Ascending aorta (tissue), 2 donors: ENCODE measurements around the gene FGD1. TPM values are rescaled to one million over a fixed set of nuclear protein-coding genes. Genes with fewer than 3 reads are reported as not detected.

Source experiments
- DNase-seq, 2 donors: peaks; one replicate each; pipeline ENCODE4 v3.0.0-alpha.2; 2019; ENCODE audit warnings: low spot score in 2 of 2
- H3K27ac ChIP-seq, 2 donors: fragments of 200-600 bp; sonication (generic); one replicate each; pipeline ENCODE4 v1.5.1; 2016 to 2017; ENCODE audit warnings: mild to moderate bottlenecking in 1 of 2
- H3K27me3 ChIP-seq: fragments of 200-600 bp; sonication (generic); one replicate; pipeline ENCODE4 v1.5.1; 2017
- H3K36me3 ChIP-seq, 2 donors: fragments of 200-600 bp; sonication (generic); one replicate each; pipeline ENCODE4 v1.5.1; 2016
- H3K4me1 ChIP-seq, 2 donors: fragments of 200-600 bp; sonication (generic); one replicate each; pipeline ENCODE4 v1.5.1; 2016 to 2017; ENCODE audit warnings: mild to moderate bottlenecking in 1 of 2
- H3K4me3 ChIP-seq, 2 donors: fragments of 200-600 bp; sonication (generic); one replicate each; pipeline ENCODE4 v1.5.1; 2016 to 2017; ENCODE audit warnings: mild to moderate bottlenecking in 1 of 2
- H3K9me3 ChIP-seq, 2 donors: fragments of 200-600 bp; sonication (generic); one replicate each; pipeline ENCODE4 v1.5.1; 2016
- intact Hi-C: fragments of 100-400 bp; cut with DNase I; formaldehyde crosslinking; loops from one replicate; pipeline ENCODE4 v1.15.1; 2023
- total RNA-seq: library from RNA; depleted of rRNA; stranded (reverse); fragments of >200 nt; gene quantifications from one replicate; pipeline ENCODE4 v1.1.0, GENCODE V29; 2016
- TF ChIP-seq, protein P1 (sequence below), 3 experiments: fragments of 200-600 bp in 2 of 3; fragments of 450-650 bp in 1 of 3; sonication (generic) in 2 of 3; IDR thresholded peaks; one replicate each; pipeline ENCODE4 v1.5.1; 2016 to 2019; ENCODE audit warnings: antibody characterized with exemption in 3 of 3, mild to moderate bottlenecking in 1 of 3, moderate library complexity in 1 of 3

Gene FGD1
- total RNA-seq, 1 donor from 2014 or later: 16.5 TPM

DNA sequence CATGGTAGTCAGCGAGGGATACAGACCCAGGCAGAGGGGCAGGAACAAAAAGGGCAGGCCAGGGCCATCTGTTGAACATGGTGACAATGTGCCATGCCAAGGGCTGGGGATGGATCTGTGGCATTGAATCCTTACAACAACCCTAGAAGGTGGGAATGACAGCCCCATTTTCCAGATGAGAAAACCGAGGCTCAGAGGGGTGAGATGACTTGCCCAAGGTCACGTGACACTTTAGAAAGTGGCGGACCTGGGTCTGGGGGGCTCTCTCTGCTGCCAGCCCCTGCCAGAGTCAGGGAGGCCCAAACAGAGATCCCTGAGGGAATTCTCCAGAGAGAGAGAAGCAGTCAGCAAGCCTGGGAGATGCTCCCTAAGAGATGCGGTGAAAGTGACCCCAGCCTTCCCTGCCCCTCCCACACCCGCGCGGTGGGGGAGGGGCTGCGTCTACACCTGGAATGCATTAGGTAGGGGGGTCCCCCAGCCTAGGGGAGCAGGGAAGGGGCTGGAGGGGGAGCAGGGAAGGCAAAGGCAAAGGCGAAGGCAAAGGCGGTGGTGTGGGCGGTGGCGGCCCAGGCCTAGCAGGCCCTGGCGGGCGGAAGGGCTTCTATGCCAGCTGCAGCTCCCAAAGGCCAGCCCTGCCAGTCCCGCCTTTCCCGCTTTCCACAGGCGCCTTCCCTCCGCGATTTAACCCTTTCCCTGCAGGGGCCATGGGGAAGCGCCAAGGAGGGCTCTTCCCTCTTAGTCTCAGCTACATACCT lies 13.0 kb downstream of the FGD1 start:
- no peaks in the 10 kb centered on the region for H3K9me3 ChIP-seq
- peak overlapping the region; percentile 26 to 51 for H3K4me3 ChIP-seq
- peaks cover 0 to 3% of the 10 kb centered on the region in 2 donors for H3K4me1 ChIP-seq
- intact Hi-C loops: loop anchor here (2.0 to 5.0 kb wide), 4 partner anchors 14 to 159 kb away; partner anchors contain the start of genes FGD1, GNL3L and WNK3
- peak overlapping the region; percentile 67 to 69 for H3K27ac ChIP-seq
- H3K36me3 ChIP-seq: no peaks in the 10 kb centered on the region
- no peak for DNase-seq
- TF ChIP-seq, protein P1, sequence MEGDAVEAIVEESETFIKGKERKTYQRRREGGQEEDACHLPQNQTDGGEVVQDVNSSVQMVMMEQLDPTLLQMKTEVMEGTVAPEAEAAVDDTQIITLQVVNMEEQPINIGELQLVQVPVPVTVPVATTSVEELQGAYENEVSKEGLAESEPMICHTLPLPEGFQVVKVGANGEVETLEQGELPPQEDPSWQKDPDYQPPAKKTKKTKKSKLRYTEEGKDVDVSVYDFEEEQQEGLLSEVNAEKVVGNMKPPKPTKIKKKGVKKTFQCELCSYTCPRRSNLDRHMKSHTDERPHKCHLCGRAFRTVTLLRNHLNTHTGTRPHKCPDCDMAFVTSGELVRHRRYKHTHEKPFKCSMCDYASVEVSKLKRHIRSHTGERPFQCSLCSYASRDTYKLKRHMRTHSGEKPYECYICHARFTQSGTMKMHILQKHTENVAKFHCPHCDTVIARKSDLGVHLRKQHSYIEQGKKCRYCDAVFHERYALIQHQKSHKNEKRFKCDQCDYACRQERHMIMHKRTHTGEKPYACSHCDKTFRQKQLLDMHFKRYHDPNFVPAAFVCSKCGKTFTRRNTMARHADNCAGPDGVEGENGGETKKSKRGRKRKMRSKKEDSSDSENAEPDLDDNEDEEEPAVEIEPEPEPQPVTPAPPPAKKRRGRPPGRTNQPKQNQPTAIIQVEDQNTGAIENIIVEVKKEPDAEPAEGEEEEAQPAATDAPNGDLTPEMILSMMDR (IDR thresholded peaks at IDR 0.05): no peak
- no peaks in the 10 kb centered on the region for H3K27me3 ChIP-seq

DNA sequence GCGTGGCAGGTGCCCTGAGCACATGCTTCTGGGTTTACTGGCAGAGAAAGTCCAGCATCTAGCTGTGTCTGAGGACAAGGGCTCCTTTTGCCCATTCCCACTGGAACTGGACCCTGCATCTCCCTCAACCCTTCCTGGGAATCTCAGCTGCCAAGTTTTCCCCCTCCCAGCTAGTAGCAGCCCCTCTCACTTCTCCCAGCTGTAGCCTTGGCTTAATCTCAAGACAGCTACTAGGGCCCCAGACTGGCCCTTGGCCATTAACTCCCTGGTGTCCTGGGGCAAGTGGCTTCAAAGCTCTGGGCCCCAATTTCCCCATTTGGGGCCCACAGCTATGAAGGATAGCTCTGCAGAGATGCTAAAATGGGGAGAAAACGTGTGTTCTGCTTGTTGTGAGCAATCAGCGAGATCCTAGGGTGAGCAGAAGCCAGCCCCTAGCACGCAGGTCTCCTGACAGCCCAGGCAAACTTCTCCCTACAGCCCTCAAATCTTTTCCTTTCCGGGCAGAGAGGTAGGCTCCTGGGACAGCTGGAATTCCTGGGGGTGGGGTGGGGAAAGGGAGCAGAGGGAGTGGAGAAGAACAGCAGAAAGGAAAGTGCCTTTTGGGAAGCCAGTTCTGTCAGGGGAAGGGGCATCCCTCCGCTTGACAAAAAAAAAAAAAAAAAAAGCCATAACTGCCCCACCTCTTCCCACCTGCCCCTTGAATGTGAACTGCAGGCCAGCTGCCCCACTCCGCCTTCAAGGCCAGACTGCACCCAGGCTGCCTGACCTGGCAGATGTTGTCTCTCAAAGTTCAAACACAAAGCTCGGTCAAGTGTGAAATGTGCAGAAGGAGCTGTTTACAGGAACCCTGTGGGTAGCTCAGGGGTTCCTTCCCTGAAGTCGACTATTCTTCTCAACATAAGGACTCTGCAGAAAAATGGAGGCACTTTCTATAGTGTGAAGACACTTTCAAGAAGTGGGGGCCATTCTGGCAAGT lies 16.6 kb downstream of the FGD1 start:
- no peak for DNase-seq
- Histone ChIP-seq H3K27me3 (no peaks in the 10 kb centered on the region), H3K36me3 (no peaks in the 10 kb centered on the region), H3K4me3 (no peak overlapping the region), H3K27ac (peak overlapping the region in 1 of 2 donors; percentile 27), H3K9me3 (no peaks in the 10 kb centered on the region), H3K4me1 (peaks cover 0 to 3% of the 10 kb centered on the region in 2 donors)
- intact Hi-C loops: loop anchor here (5.0 kb wide), 2 partner anchors 122 to 163 kb away; partner anchors contain the start of gene WNK3
- TF ChIP-seq, protein P1 (IDR thresholded peaks at IDR 0.05): no peak

DNA sequence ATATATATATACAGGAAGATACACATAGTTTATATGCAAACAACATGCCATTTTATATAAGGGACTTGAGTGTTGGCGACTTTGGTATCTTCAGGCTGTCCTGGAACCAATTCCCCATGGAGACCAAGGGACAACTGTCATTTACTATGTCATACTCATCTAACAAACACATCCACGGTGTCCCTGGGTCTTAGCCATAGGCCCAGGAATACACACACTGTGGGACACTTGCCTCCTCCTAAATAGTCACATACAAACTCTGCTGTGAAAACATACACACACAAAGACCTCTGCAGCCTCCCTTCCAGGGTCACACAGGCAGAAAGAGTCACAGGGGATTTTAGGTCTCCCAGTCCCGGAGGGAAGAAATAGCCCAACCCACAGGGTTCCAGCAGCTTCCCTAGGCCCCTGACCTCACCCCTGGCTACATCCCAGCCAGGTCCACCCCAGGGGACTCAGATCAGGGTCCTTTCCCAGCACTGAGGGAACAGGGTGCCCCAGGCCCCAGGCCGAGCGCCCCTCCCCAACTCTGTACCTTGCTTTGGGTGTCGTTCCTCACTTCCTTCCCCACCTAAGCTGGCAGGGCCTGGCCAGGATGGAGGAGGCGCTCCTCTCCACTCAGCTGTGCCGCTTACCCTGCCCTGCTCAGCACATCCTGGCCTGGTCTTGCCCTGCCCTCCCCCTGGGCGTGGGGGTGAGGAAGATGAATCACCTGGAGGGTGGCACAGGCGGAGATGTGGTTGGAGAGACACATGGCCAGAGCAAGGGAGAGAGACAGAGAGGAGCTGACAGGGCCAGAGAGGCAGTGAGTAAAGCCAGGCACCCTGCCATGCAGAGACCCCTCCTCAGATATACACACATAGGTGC lies 21.8 kb downstream of the FGD1 start:
- Histone ChIP-seq H3K27ac (no peak overlapping the region), H3K36me3 (peaks cover 4% of the 10 kb centered on the region in 2 donors), H3K27me3 (no peaks in the 10 kb centered on the region), H3K4me1 (peaks cover 0 to 2% of the 10 kb centered on the region in 2 donors), H3K4me3 (no peak overlapping the region), H3K9me3 (no peaks in the 10 kb centered on the region)
- DNase-seq: no peak
- TF ChIP-seq, protein P1 (IDR thresholded peaks at IDR 0.05): no peak
- intact Hi-C loops: no loop called here

GRCh38 chrX:54470054-54470760 lies 25.8 kb downstream of the FGD1 start:
- Histone ChIP-seq H3K27ac (no peak overlapping the region), H3K27me3 (no peaks in the 10 kb centered on the region), H3K36me3 (peaks cover 7 to 13% of the 10 kb centered on the region in 2 donors), H3K4me1 (no peaks in the 10 kb centered on the region), H3K9me3 (no peaks in the 10 kb centered on the region), H3K4me3 (no peak overlapping the region)
- DNase-seq: no peak
- TF ChIP-seq, protein P1 (IDR thresholded peaks at IDR 0.05): no peak
- intact Hi-C loops: no loop called here
